Measurements from ENCODE around the gene CD151. TPM values are rescaled to one million over a fixed set of nuclear protein-coding genes. Genes with fewer than 3 reads are reported as not detected.

CD151 gene
- total and polyA plus RNA-seq, 4 donors, result 31.6 to 264 (median 124) TPM

Small RNA genes within 50 kb of the gene (small RNA-seq; reads per million reads assigned to genes)
- not detected for gene SNORA52

Other genes with a start within 250 kb of the CD151 start
- 10 to 100 TPM; 15.7 to 62.4 TPM for gene IRF7, start 217.0 kb upstream of the CD151 start, total RNA-seq
- 10 to 100 TPM; 23.8 to 50.3 TPM for gene IRF7, start 217.0 kb upstream of the CD151 start, polyA plus RNA-seq
- 10 to 100 TPM; 34.8 to 79.7 TPM for gene CDHR5, start 208.0 kb upstream of the CD151 start, total RNA-seq
- gene CDHR5, start 208.0 kb upstream of the CD151 start, polyA plus RNA-seq, result 10 to 100 TPM; 29.4 to 86.2 TPM
- not detected for gene SCT, start 205.8 kb upstream of the CD151 start, total RNA-seq
- not detected for gene SCT, start 205.8 kb upstream of the CD151 start, polyA plus RNA-seq
- gene DRD4, start 195.7 kb upstream of the CD151 start, total RNA-seq, result not detected
- not detected for gene DRD4, start 195.7 kb upstream of the CD151 start, polyA plus RNA-seq
- gene DEAF1, start 137.7 kb upstream of the CD151 start, total RNA-seq, result 10 to 100 TPM in 1 of 2 donors, 1 to 10 TPM in 1; 9.6 to 11.4 TPM
- gene DEAF1, start 137.7 kb upstream of the CD151 start, polyA plus RNA-seq, result 10 to 100 TPM in 1 of 2 donors, 1 to 10 TPM in 1; 7.0 to 10.5 TPM
- 10 to 100 TPM in 1 of 2 donors, 1 to 10 TPM in 1; 5.1 to 11.1 TPM for gene TMEM80, start 137.1 kb upstream of the CD151 start, total RNA-seq
- gene TMEM80, start 137.1 kb upstream of the CD151 start, polyA plus RNA-seq, result 10 to 100 TPM in 1 of 2 donors, 1 to 10 TPM in 1; 5.3 to 12.4 TPM
- gene EPS8L2, start 126.7 kb upstream of the CD151 start, total RNA-seq, result 100 to 1,000 TPM in 1 of 2 donors, 10 to 100 TPM in 1; 24.4 to 138 TPM
- 10 to 100 TPM; 62.2 to 63.2 TPM for gene EPS8L2, start 126.7 kb upstream of the CD151 start, polyA plus RNA-seq
- gene TALDO1, start 85.5 kb upstream of the CD151 start, total RNA-seq, result 100 to 1,000 TPM in 1 of 2 donors, 10 to 100 TPM in 1; 72.5 to 181 TPM
- gene TALDO1, start 85.5 kb upstream of the CD151 start, polyA plus RNA-seq, result 100 to 1,000 TPM; 123 to 133 TPM
- 10 to 100 TPM; 26.3 to 37.2 TPM for gene GATD1, start 55.5 kb upstream of the CD151 start, total RNA-seq
- gene GATD1, start 55.5 kb upstream of the CD151 start, polyA plus RNA-seq, result 10 to 100 TPM; 22.7 to 23.0 TPM
- gene CEND1, start 42.9 kb upstream of the CD151 start, total RNA-seq, result not detected
- not detected for gene CEND1, start 42.9 kb upstream of the CD151 start, polyA plus RNA-seq
- gene SLC25A22, start 34.7 kb upstream of the CD151 start, total RNA-seq, result 10 to 100 TPM in 1 of 2 donors, 1 to 10 TPM in 1; 5.3 to 15.1 TPM
- 10 to 100 TPM in 1 of 2 donors, 1 to 10 TPM in 1; 9.0 to 26.8 TPM for gene SLC25A22, start 34.7 kb upstream of the CD151 start, polyA plus RNA-seq
- 10 to 100 TPM in 1 of 2 donors, 1 to 10 TPM in 1; 7.8 to 10.4 TPM for gene PIDD1, start 27.7 kb upstream of the CD151 start, total RNA-seq
- 1 to 10 TPM; 6.4 to 7.3 TPM for gene PIDD1, start 27.7 kb upstream of the CD151 start, polyA plus RNA-seq
- gene RPLP2, start 23.0 kb upstream of the CD151 start, total RNA-seq, result 100 to 1,000 TPM in 1 of 2 donors, 10 to 100 TPM in 1; 59.8 to 297 TPM
- gene RPLP2, start 23.0 kb upstream of the CD151 start, polyA plus RNA-seq, result 100 to 1,000 TPM; 273 to 476 TPM
- 10 to 100 TPM; 13.7 to 29.1 TPM for gene PNPLA2, start 14.0 kb upstream of the CD151 start, total RNA-seq
- 10 to 100 TPM; 25.3 to 58.9 TPM for gene PNPLA2, start 14.0 kb upstream of the CD151 start, polyA plus RNA-seq
- gene CRACR2B, start 5.0 kb upstream of the CD151 start, total RNA-seq, result 1 to 10 TPM in 1 of 2 donors, under 1 TPM in 1; 0.14 to 2.8 TPM
- gene CRACR2B, start 5.0 kb upstream of the CD151 start, polyA plus RNA-seq, result 1 to 10 TPM; 1.6 to 2.9 TPM
- 10 to 100 TPM; 28.1 to 60.4 TPM for gene POLR2L, start 9.6 kb downstream of the CD151 start, total RNA-seq
- 100 to 1,000 TPM; 152 to 230 TPM for gene POLR2L, start 9.6 kb downstream of the CD151 start, polyA plus RNA-seq
- gene TSPAN4, start 9.9 kb downstream of the CD151 start, total RNA-seq, result 10 to 100 TPM; 25.2 to 35.6 TPM
- 10 to 100 TPM; 16.5 to 38.1 TPM for gene TSPAN4, start 9.9 kb downstream of the CD151 start, polyA plus RNA-seq
- 10 to 100 TPM; 39.5 to 67.1 TPM for gene CHID1, start 77.9 kb downstream of the CD151 start, total RNA-seq
- gene CHID1, start 77.9 kb downstream of the CD151 start, polyA plus RNA-seq, result 10 to 100 TPM; 51.1 to 68.8 TPM
- 10 to 100 TPM; 20.5 to 39.7 TPM for gene AP2A2, start 92.9 kb downstream of the CD151 start, total RNA-seq
- 10 to 100 TPM; 22.0 to 25.5 TPM for gene AP2A2, start 92.9 kb downstream of the CD151 start, polyA plus RNA-seq
- gene MUC6, start 203.8 kb downstream of the CD151 start, total RNA-seq, result under 1 TPM; 0.05 to 0.25 TPM
- gene MUC6, start 203.8 kb downstream of the CD151 start, polyA plus RNA-seq, result under 1 TPM; 0.12 to 0.54 TPM
- not detected for gene MUC2, start 241.9 kb downstream of the CD151 start, total RNA-seq
- gene MUC2, start 241.9 kb downstream of the CD151 start, polyA plus RNA-seq, result under 1 TPM in 1 of 2 donors, not detected in 1; under 0.01 TPM

Measured in liver (tissue), 5 donors.